ENCODE results near the gene YIPF3. TPM values are rescaled to one million over a fixed set of nuclear protein-coding genes. Genes with fewer than 3 reads are reported as not detected.

YIPF3 gene
- total and polyA plus RNA-seq, 2 donors (not counting 1 experiment from before 2014, with no cell fraction given): 64.3 to 92.6 TPM

DNA sequence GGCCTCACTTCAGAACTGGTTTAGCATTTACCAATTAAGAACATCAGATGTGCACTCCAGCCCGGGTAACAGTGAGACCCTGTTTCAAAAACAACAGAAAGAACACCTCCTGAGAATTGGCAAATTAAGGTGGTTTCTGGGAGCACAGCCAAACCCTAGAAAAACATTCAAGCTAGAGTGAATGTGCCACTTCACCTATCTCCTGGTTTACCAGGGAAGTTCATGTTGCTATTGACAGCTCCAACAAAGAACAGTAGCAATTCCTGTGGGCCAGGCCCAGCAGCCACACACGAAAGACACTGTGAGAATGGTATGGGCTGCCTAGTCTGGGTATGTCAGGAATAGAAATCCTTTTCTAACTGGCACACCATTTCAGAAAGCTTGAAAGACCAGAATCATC is 5.1 kb upstream of the YIPF3 start:
- H3K4me3 Mint-ChIP-seq: no peak overlapping the region
- no peak overlapping the region for H3K27ac Mint-ChIP-seq
- Histone ChIP-seq H3K79me2 (ENCODE audit: control insufficient read depth, insufficient read depth, low read length) (peaks cover 30% of the 10 kb centered on the region), H3K27me3 (replicated peaks in 1 of 4; ENCODE audit: control extremely low read depth in 1 of 4, control insufficient read depth in 3 of 4, insufficient read depth in 4 of 4, low read length in 3 of 4) (no peaks in the 10 kb centered on the region), H2AFZ (ENCODE audit: insufficient read depth, low read depth, low read length, poor library complexity, severe bottlenecking) (no peak overlapping the region), H3K4me2 (replicated peaks; ENCODE audit: low read depth, low read length, poor library complexity, severe bottlenecking) (no peak overlapping the region), H3K27ac (ENCODE audit: low read length in 2 of 2) (no peak overlapping the region), H3K36me3 (replicated peaks in 1 of 2; ENCODE audit: control extremely low read depth in 1 of 2, control insufficient read depth in 1 of 2, extremely low read depth in 1 of 2, insufficient read depth in 2 of 2, low read length in 1 of 2) (peaks cover 5 to 75% of the 10 kb centered on the region in 2 experiments), H4K20me1 (ENCODE audit: control insufficient read depth, insufficient read depth, low read length, poor library complexity, severe bottlenecking) (no peaks in the 10 kb centered on the region), H3K4me3 (ENCODE audit: control extremely low read depth in 1 of 5, extremely low read depth in 1 of 5, insufficient read depth in 1 of 5, low read depth in 2 of 5, low read length in 4 of 5) (no peak overlapping the region), H3K9me3 (ENCODE audit: control extremely low read depth in 1 of 3, control insufficient read depth in 2 of 3, insufficient read depth in 1 of 3, low read length in 2 of 3) (no peaks in the 10 kb centered on the region), H3K9ac (ENCODE audit: low read length) (no peak overlapping the region), H3K4me1 (ENCODE audit: control insufficient read depth in 2 of 2, insufficient read depth in 2 of 2, low read length in 2 of 2) (peaks cover 11 to 13% of the 10 kb centered on the region in 2 donors)
- intact Hi-C loops (cut with micrococcal nuclease): no loop called here
- POLR2A ChIA-PET: no interaction called here
- no peaks in the 10 kb centered on the region for H3K4me1 Mint-ChIP-seq
- no peak for TF ChIP-seq EZH2 (IDR thresholded peaks at IDR 0.05; ENCODE audit: borderline replicate concordance, insufficient read depth, low read depth, low read length, poor library complexity, severe bottlenecking)
- TF ChIP-seq, protein P1, sequence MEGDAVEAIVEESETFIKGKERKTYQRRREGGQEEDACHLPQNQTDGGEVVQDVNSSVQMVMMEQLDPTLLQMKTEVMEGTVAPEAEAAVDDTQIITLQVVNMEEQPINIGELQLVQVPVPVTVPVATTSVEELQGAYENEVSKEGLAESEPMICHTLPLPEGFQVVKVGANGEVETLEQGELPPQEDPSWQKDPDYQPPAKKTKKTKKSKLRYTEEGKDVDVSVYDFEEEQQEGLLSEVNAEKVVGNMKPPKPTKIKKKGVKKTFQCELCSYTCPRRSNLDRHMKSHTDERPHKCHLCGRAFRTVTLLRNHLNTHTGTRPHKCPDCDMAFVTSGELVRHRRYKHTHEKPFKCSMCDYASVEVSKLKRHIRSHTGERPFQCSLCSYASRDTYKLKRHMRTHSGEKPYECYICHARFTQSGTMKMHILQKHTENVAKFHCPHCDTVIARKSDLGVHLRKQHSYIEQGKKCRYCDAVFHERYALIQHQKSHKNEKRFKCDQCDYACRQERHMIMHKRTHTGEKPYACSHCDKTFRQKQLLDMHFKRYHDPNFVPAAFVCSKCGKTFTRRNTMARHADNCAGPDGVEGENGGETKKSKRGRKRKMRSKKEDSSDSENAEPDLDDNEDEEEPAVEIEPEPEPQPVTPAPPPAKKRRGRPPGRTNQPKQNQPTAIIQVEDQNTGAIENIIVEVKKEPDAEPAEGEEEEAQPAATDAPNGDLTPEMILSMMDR (IDR thresholded peaks at IDR 0.05): no peak
- WGBS (ENCODE audit: insufficient coverage): 70% methylated on average over 1 of the region's 2 CpGs
- CTCF ChIA-PET: interaction anchor here (0.9 to 1.4 kb wide), 2 partner anchors 15 to 40 kb away, joined by 3 to 5 read pairs; no protein-coding TSS in a partner anchor
- no peaks in the 10 kb centered on the region for H3K9me3 Mint-ChIP-seq (ENCODE audit: insufficient read depth)
- DNase-seq (no peak), ATAC-seq (ENCODE audit: low read depth) (no peak)
- no peaks in the 10 kb centered on the region for H3K27me3 Mint-ChIP-seq

DNA sequence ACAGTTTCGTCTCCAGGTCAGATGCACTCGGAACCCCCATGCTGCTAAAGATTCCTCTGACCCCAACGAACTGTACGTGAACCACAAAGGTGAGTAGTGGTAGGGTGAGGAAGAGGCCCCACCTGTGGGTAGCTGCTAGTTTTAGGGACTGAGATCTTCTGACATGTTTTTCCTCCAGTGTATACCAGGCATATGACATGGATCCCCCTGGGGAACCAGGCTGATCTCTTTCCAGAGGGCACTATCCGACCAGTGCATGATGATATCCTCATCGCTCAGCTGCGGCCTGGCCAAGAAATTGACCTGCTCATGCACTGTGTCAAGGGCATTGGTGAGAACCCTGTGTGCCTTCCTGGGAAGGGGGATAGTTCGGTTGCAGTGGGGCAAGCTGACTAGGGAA is 3.4 kb upstream of the YIPF3 start:
- intact Hi-C loops (cut with micrococcal nuclease): no loop called here
- peaks cover 48% of the 10 kb centered on the region for H3K79me2 ChIP-seq (ENCODE audit: control insufficient read depth, insufficient read depth, low read length)
- no peak overlapping the region for H2AFZ ChIP-seq (ENCODE audit: insufficient read depth, low read depth, low read length, poor library complexity, severe bottlenecking)
- no peak overlapping the region for H3K27ac Mint-ChIP-seq
- ATAC-seq (ENCODE audit: low read depth): no peak
- H3K27ac ChIP-seq (ENCODE audit: low read length in 2 of 2): no peak overlapping the region
- no peak overlapping the region for H3K4me3 Mint-ChIP-seq
- 98% methylated on average over 6 of the region's 8 CpGs for WGBS (ENCODE audit: insufficient coverage)
- H3K36me3 ChIP-seq (replicated peaks in 1 of 2; ENCODE audit: control extremely low read depth in 1 of 2, control insufficient read depth in 1 of 2, extremely low read depth in 1 of 2, insufficient read depth in 2 of 2, low read length in 1 of 2): peaks cover 4 to 63% of the 10 kb centered on the region in 2 experiments
- H3K9ac ChIP-seq (ENCODE audit: low read length): no peak overlapping the region
- no peaks in the 10 kb centered on the region for H3K27me3 Mint-ChIP-seq
- H3K4me3 ChIP-seq (ENCODE audit: control extremely low read depth in 1 of 5, extremely low read depth in 1 of 5, insufficient read depth in 1 of 5, low read depth in 2 of 5, low read length in 4 of 5): no peak overlapping the region
- H3K4me1 Mint-ChIP-seq: peaks cover 13% of the 10 kb centered on the region
- no peak overlapping the region for H3K4me2 ChIP-seq (replicated peaks; ENCODE audit: low read depth, low read length, poor library complexity, severe bottlenecking)
- TF ChIP-seq, protein P1 (IDR thresholded peaks at IDR 0.05): no peak
- no peak for TF ChIP-seq EZH2 (IDR thresholded peaks at IDR 0.05; ENCODE audit: borderline replicate concordance, insufficient read depth, low read depth, low read length, poor library complexity, severe bottlenecking)
- peaks cover 24 to 27% of the 10 kb centered on the region in 2 donors for H3K4me1 ChIP-seq (ENCODE audit: control insufficient read depth in 2 of 2, insufficient read depth in 2 of 2, low read length in 2 of 2)
- H4K20me1 ChIP-seq (ENCODE audit: control insufficient read depth, insufficient read depth, low read length, poor library complexity, severe bottlenecking): peaks cover 3% of the 10 kb centered on the region
- H3K27me3 ChIP-seq (replicated peaks in 1 of 4; ENCODE audit: control extremely low read depth in 1 of 4, control insufficient read depth in 3 of 4, insufficient read depth in 4 of 4, low read length in 3 of 4): no peaks in the 10 kb centered on the region
- ChIA-PET POLR2A (no interaction called here), CTCF (no interaction called here)
- DNase-seq: no peak
- H3K9me3 ChIP-seq (ENCODE audit: control extremely low read depth in 1 of 3, control insufficient read depth in 2 of 3, insufficient read depth in 1 of 3, low read length in 2 of 3): no peaks in the 10 kb centered on the region
- no peaks in the 10 kb centered on the region for H3K9me3 Mint-ChIP-seq (ENCODE audit: insufficient read depth)

All from B cell (primary cell).